Stimulated activated CD4-positive, alpha-beta T cell treated with anti-CD3 and anti-CD28 coated beads, TNF-alpha, amount 100 ng/mL, for 1 hour (primary cell): ENCODE measurements around the gene IQGAP3.

Source experiments
- DNase-seq, 3 donors: peaks; one replicate each; pipeline ENCODE4 v3.0.0-alpha.2; 2020; ENCODE audit warnings: low read depth in 3 of 3, low spot score in 1 of 3

The IQGAP3 gene

DNA sequence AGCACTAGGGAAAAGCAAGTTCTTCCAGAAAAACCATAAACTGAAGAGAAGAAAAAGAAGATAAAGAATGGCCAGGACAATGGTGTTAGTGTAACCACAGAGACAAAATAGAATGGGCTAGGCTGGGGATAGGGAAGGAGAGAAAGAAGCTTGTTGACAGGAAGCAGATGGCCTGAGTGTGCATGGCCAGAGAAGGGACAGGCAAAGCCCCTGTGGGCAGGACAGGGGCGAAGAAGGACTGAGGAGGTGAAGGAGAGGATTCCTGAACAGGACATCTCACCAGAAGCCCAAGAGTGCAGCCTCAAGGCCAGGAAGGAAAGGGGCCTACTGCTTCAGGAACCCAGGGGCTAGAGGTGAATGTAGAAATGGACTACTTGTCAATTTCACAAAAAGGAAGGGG lies 29.3 kb downstream of the IQGAP3 start:
- DNase-seq: no peak

DNA sequence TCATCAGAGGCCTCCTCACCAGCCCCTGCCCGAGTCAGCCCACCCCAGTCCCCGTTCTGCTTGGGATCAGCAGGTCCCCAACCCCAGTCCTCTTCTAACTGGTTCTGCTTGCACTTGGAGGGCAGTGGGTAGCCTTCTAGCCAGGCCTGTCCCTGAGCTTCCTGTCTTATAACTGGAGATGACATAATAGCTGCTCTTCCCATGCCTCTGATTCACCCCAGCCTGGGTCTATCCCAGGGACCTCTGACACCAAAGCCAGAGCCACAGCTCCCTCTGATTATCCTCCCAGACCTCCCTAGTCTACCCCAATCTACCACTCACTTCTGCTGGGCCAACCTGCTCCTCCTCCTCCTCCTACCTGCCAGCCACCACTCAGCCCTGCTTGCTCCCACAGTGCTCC lies 31.4 kb downstream of the IQGAP3 start:
- DNase-seq: no peak

DNA sequence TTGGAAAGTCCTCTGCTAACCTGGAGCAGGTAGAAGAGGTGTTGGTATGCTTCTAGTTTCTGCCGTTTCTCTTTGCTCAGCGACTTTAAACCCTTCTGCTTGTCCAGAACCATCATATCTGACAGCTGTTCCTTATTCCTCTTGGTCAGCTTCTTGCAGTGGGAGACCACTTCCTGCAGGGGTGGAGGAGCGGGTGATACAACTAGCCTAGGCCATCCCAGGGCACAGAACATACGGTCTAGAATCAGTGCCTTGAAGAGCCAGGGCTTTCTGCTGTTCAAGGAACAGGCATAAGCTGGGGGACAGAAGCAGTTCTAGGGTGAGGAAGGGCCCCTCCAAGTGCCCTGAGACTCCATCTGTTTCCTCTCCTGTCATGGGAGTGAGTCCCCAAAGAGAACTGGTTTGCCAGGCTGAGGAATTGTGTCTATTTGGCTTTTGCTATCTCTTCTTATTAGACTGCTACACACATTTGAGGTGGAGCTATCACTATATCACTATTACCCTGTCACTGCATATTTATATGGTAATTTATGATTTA lies 32.5 kb downstream of the IQGAP3 start:
- no peak for DNase-seq

DNA sequence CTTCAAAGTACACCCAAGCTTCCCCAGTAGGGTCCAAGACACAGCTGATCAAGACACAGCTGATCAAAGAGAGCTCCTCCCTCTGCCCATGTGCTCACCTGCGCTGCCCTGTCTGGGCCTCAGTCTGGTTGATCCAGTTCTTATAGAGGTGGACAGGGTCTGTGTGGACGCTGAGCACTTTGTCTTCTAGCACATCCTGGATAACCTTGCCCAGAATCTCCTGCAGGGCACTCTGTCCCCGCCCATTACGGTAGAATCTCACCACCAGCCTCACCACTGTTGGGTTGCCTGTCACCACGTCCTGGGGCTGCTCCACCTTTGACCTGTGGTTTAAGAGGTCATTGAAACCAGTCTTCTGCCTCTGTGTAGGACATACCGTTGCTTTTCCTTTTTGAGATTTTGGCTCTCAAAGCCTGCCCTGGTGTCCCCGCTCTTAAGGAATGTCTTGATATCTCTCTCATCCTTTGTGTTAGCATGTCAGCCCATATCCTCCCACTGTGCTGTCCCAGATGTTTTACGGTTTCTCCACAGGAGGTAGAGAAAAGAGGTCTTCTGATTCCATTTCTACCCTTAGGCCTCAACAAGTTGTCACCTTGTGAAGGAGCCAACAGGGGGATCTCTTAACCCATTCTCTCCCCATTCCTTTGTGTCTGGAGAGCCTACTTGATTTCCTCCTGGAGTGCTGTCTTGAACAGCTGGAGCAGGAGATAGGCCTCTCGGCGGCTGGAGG lies 33.5 kb downstream of the IQGAP3 start:
- DNase-seq: no peak

DNA sequence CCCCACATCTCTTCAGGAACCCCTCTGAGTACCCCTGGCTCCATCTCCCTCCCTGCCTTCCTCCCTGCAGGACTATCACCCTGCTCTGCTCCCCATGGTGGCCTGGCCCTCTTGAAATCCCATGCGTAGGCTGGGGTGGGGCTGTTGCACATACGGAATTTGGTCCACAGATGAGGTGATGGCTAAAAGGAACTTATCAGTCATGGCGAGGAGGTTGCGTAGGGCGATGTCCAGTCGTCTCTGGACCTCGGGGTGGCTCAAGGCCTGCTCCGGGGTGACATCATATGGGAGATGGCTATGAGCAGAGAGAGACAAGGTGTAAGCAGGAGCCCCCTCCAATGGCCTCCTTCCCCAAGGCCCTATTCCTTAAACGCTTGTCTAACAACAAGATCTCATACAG lies 35.3 kb downstream of the IQGAP3 start:
- no peak for DNase-seq

DNA sequence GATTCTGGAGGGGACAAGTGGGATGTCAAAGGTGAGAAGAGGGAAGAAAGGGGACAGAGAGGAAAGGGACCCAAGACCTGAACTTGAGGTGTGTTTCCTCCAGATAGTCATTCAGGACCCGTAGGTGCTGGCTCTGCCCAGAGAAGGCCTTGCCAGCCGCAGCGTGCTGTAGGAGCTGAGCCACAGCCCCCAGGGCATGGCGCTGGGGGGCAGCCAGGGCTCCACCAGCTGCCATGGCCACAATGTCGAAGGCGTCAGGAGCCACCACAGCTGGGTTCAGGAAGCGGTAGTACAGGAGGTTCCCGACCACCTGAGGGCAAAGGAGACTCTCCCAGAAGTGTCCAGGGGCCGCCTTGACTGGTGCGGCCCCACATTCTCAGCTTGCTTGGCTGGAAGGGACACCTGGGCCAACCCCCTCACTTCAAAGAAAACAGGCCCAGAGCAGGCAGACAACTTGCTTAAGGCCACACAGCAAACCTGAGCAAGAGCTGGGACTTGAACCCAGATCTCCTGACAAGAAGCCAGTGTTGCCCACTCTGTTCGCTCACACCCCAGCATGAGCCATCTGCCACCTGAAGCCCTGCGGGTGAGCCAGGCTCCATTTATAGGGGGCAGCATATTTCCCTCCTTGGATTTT lies 37.8 kb downstream of the IQGAP3 start:
- DNase-seq: no peak

DNA sequence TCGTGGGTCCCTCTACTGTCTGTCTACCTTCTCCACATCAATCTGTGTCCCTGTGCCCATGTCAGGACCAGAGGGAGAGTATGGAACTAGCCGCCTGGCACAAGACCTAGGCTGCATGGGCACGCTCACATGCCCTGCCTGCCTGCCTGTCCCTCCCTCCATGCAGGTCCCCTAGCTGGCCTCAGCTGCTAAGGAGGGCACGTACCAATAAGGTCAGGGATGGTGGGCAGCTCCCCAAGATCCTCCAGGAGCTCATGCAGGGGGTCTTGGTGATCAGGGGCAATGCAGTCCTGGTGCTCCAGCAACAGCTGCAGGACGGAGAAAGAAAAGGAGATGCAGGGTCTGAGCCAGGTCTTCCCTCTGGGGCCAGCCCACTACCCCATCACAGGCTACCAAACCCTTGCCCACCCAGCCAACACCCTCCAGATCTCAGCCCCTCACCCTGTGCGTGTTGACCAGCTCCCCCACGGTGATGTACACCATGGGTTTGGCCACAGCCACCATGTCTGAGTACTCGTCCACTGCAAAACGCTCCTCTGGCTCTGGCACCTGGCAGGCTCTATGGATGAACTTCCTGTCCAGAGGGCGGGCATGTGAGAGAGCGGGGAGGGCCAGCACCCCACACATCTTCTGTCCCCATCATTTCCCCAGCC lies 38.7 kb downstream of the IQGAP3 start:
- no peak for DNase-seq

DNA sequence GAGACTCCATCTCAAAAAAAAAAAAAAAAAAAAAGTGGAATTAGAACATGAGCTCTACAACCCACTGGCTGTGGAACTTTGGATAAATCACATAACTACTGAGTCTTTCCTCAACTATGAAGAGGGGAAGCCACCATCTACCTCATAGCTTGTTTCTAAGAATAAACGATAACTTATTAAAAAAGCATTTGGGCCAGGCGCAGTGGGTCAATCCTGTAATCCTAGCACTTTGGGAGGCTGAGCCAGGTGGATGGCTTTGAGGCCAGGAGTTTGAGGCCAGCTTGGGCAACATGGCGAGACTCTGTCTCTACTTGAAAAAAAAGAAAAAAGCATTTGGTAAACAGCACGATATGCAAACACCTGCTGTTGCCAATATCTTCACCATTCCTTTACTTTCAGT lies 40.0 kb downstream of the IQGAP3 start:
- DNase-seq: no peak

DNA sequence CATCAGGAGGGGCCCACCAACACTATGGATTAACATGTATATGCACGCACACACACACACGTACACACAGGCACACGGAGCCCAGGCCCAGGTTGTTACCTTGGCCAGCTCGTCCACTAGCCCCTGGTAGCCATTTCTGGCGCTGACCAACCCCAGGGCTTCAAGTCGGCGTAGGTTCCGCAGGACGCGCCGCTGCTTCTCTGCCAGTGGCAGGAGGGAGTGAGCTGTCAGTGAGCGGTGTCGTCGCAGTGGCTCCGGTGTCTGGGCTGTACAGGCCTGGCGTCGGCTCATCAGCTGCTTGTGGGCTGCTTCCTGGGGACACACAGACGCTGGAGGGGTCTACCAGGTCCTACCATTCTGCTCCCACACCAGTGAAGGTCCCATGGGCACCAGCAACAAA lies 42.4 kb downstream of the IQGAP3 start:
- DNase-seq: no peak

DNA sequence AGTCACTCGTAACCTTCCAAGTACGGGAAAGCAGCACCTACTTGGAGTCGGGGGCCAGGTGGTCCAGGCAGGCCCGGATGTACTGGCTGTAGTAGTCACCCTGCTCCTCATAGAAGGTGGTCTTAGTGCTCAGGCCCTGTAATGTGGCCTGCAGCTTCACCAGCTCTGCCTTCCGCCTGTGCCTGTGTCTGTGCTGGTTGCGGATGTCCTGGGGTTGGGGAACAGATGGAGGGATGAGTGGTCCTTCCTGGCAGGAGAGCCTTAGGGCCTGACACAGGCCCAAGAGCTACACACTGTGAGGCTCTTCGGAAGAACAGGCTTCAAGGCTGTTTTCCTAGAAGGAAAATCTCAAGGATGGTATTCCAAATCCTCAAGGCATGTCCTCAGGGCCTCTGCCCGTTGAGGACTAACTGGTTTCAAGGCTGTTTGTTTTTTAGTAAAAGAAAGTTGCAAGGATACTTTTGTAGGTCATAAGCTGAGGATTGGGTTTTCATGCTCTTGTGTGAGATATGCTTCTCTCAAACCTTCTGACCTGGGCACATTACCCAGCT lies 43.4 kb downstream of the IQGAP3 start:
- no peak for DNase-seq

DNA sequence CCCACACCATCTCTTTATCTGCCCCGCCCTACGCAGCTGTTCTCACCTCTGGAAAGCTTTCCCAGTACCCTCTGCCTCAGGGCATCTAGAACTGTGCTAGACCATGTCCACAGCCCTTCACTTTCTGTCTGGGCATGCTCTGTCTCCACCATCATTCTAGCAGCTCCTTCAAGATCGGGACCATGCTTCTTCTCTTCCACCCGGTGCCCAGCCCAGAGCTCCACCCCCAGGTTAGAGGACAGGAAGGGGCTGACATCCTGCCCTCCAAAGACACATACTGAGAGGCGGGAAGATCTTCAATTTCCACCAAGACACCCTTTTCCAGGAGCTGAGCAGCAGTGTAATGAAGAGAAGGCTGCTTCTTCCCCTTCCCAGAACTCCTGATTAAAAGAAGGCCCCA lies 44.1 kb downstream of the IQGAP3 start:
- DNase-seq: no peak

DNA sequence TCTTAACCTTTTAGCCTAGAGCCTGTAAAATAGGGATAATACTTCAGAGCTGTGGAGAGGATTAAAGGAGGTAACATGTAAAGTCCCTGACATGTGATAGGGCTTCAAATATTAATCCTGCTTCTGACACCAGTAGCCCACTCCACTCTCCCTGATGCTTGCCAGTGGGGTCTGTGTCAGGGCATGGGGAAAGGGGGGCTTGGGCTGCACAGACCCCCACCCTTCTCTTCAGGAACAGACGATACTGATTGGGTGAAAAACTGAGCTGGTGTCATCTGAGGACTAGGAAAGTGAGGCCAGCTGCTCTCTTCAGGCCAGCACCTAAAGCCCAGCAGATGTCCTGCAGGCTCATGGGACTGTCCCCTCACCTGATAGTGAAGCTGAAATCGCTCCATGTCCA lies 44.8 kb downstream of the IQGAP3 start:
- DNase-seq: no peak

DNA sequence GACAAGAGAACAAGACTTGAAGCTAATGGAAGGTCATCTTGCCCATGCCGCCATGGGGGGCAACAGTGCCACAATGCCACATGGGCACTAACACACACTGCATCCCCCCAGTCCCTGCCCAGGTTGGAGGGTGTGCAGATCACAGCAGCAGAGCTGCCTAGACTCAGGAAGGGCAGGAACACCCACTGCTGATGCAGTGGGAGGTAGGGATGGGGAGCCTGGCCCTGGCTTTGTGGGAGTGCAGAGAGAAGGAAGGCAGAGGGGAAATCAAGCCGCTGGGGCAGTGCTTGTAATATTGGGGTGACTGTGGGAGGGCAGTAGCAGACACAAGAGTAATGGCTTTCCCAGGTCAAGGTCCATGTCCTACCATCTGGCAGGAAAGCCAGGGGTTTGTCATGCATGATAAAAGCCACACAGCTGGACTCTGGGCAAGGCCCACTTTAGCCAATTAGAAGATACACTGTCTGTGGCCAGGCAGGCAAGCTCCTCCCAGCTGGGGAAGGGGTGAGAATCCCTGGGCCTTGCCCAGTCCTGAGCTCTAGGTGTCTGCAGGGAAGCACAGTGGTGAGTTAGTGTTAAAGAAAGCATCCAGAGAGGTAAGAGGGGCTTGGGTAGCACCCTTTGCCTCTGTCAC lies 46.4 kb downstream of the IQGAP3 start:
- no peak for DNase-seq

DNA sequence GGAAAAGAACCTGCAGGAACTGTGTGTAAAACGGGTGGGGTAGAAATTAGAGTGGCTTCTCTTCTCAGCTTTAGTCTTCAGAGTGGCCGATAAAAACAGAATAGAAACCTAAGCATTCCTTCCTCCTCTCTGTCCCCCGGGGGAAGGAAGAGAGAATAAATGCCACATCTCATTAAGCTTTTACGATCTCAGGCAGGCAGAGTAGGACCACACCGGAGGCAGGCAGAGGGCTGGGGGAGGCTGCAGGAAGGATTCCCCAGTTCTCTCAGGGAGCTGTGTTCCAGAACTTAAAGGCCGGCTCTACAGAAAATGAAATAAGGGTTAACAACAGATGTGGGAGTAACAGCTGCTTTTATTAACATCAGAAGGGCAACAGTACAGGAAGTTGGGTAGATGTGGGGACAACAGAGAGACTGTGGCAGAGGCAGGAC lies 47.3 kb downstream of the IQGAP3 start:
- no peak for DNase-seq

DNA sequence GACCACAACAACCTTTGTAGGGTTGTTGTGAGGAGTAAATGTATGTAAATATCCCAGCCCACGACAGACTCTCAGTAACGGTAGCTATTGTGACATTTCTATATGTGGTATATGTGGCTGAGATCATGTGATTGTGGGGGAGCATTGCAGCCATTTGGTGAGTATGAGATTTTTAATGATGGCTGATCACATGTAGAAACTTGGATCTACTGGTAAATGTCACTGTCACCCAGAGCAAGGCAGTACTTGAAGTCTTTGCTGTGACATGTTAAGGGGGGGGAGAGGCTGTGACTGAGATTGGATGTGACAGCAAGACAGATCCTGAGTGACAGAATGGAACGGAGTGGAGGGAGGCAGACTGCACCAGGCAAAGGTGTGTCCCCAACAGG lies 47.9 kb downstream of the IQGAP3 start:
- no peak for DNase-seq

DNA sequence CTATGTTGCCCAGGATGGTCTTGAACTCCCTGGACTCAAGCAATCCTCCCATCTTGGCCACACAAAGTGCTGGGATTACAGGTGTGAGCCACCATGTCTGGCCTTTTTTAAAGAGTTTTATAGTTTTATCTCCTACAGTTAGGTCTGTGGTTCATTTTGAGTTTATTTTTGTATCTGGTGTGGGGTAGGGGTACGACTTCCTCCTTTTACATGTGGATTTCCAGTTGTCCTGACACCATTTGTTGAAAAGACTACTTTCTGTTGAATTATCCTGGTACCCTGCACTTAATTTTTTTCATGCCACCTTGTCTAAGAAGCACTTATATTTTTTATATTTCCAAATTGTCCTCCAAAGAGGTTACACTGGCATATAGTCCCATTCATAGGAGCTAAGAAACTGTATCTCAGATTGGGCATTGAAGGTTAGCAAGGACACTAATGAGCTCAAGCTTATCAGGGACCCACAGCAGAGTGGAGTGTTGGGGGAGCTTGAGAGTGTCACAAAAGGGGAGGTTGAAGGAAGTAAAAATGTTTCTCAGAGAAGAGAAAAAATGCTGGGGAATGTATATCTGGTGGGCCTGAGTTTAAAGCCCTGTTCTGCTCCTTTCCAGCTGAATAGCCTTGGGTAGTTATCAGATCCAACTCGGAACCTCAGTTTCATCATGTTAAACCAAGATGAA lies 48.4 kb downstream of the IQGAP3 start:
- no peak for DNase-seq

DNA sequence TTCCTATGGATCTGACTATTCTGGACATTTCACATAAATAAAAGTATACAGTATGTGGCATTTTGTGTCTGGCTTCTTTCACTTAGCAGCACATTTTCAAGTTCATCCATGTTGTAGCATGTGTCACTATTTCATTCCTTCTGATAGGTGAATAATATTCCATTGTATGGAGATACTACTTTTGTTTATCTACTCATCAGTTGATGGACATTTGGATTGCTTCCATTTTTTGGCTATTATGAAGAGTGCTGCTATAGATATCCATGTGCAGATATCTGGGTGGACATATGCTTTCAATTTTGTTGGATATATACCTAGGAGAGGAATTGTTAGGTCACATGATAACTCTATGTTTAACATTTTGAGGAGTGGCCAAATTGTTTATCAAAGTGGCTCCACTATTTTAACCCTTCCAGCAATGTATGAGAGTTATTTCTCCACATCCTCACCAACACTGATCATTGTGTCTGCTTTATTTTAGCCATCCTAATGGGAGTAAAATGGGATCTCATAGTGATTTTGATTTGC lies 49.9 kb downstream of the IQGAP3 start:
- DNase-seq: no peak

DNA sequence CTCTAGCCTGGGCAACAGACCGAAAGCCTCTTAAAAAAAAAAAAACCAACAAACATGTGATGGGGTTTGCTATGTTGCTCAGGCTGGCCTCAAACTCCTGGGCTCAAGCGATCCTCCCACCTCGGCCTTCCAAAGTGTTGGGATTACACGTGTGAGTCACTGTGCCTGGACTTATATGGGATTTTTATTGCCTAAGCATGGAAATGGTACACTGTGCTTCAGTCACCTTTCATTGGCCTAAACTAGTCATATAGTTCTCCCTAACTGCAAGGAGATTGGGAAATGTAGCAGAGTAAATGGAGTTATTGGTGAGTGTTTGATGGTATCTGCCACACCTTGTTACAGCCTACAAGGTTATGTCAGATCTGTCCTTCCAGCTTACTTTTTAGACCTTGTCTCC lies 54.6 kb downstream of the IQGAP3 start:
- no peak for DNase-seq

DNA sequence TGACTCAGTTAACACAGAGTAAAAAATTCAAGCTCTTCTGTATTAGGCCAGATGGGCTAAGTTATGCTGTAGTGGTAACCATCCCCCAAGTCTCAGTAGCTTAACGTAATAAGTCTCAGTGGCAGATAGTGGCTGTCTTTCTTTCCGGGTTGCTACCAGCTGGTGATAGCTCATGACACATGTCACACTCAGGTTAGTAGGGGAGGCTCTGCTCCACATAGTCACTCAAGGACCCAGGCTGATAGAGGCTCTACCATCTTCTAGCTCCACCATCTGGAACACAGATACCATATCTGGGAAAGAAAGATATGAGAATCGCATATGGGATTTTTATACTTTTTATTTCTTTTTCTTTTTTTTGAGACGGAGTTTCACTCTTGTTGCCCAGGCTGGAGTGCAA lies 55.5 kb downstream of the IQGAP3 start:
- no peak for DNase-seq

DNA sequence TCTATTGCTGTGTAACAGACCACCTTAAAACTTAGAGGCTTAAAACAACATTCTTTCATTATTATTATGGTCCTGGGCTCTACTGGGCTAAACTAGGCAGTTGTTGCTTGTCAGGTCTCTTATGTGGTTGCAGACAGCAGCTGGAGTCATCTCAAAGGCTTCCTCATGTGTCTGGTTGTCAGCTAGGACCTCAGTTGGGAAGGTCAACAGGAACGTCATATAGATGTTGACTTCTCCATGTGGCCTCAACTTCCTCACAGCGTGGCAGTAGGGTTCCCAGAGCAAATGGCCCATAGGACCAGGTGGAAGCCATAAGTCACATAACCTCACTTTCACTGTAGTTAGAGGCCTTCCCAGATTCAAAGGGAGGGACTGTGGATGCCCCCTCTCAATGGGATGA lies 56.4 kb downstream of the IQGAP3 start:
- DNase-seq: no peak

DNA sequence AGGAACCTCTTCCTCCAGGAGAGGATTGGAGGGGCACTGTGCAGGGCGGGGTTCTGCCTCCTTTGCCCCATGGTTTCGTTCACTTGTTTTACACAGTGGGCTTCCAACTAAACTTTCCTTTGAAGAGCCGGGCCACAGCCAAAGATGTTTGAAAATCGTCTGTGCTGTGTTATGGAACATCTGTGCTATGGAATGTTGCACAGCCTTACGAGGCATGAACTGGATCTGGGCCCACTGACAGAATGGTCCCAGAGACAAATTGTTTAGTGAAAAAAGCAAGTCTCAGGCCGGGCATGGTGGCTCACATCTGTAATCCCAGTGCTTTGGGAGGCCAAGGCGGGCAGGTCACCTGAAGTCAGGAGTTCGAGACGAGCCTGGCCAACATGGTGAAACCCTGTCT lies 59.2 kb downstream of the IQGAP3 start:
- DNase-seq: no peak
